Stimulated activated CD8-positive, alpha-beta memory T cell treated with anti-CD3 and anti-CD28 coated beads, Interleukin-7, amount 100 ng/mL, for 1 hour (primary cell): ENCODE results near the gene GTF2E1.

Experiments used
- DNase-seq, 2 donors: peaks; one replicate each; pipeline ENCODE4 v3.0.0-alpha.2; 2020; ENCODE audit warnings: low read depth in 2 of 2

The GTF2E1 gene

GRCh38 chr3:120798346-120798745, 55.8 kb downstream of the GTF2E1 start:
- no peak for DNase-seq

DNA sequence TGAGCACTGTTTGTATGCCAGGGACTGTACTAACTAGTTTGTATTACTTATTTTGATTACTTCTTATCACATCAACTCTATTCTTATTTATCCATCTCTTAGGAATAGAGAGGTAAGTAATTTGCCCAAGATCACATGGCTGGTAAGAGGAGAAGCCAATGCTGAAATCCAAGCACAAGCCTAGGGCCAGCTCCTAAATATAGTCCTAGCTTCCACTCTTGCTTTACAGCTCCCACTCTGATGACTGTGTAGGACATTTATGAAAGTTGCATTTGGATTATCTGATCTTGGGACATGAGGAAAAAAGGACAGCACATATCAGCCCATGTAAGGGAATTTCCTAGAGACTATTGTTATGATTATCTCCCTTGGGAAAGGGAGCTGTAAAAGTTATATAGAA, 58.1 kb downstream of the GTF2E1 start:
- no peak for DNase-seq

- DNase-seq = no peak
Measured at GRCh38 chr3:120801484-120801883, 58.9 kb downstream of the GTF2E1 start.

DNA sequence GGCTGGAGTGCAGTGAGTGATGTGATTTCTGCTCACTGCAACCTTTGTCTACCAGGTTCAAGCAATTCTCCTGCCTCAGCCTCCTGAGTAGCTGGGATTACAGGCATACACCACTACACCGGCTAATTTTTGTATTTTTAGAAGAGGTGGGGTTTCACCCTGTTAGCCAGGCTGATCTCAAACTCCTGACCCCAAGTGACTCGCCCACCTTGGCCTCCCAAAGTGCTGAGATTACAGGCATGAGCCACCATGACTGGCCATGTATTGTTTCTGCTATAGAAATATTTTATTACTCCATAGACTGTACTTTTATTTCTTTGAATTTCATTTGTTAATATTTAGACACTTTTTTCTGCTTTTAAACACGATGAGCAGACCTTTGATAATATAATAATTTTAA, 60.4 kb downstream of the GTF2E1 start:
- no peak for DNase-seq

- DNase-seq = no peak
Measured at GRCh38 chr3:120816728-120817127, 74.2 kb downstream of the GTF2E1 start.

GRCh38 chr3:120820748-120821147, 78.2 kb downstream of the GTF2E1 start:
- no peak for DNase-seq

DNA sequence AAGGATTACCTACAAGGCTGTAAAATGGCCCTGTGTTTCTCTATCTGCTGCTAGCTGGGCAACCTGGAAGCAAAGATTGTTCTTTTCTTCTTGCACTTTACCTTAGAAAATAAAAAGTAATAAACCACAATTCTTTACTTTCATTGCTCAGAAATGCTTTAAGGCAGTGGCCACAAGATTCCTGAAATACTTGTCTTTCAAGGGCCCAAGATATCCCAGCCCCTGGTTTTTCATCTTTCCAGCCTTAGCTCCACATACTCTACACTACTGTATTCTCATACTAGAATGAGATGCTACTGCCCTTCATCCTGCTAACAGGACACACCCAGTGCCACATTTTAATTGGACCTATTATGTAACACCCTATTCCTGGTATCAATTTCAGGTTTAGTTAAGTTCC, 78.9 kb downstream of the GTF2E1 start:
- DNase-seq = no peak

GRCh38 chr3:120823156-120823555, 80.6 kb downstream of the GTF2E1 start:
- DNase-seq = no peak

DNA sequence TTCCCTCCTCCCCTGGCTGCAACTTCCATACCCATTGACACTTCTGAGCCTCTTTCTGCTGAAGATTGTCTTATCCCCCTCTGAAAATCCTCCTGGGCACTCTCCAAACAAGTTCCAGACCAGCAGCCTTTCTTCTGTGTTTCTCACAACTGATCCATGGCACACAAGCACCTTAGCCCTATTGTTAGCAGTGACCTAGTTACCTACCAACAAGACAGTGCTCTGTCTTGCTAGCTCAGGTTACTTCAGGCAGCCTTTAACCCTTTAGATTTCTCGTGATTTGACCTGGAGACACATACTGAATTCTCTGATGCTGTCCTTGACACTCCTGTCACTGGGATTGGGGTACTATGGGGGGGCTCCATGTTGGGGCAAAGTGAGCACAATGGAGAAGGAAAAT, 82.1 kb downstream of the GTF2E1 start:
- DNase-seq = no peak

DNA sequence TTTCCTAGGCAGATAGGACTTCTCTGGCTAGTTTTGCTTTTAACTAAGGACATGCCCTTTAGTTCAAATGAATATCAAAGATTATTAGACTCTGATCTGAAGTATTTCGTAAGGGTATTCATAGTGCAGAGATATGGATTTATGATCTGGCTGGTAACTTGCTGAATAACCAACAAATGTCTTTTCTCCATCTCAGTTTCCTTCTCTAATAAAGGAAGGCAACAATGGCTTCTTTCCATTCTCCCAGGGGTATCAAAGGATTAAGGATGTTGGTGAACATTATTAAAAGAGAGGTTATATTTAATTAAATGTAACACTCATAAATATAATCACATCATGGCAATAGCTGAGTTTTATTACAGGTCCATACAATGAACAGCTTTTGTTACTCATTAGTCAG, 86.3 kb downstream of the GTF2E1 start:
- no peak for DNase-seq

- DNase-seq = no peak
Measured at GRCh38 chr3:120831066-120831465, 88.5 kb downstream of the GTF2E1 start.
